K562 (cell line): ENCODE data around the gene SLC7A8. TPM values are rescaled to one million over a fixed set of nuclear protein-coding genes. Genes with fewer than 3 reads are reported as not detected.
A peak's percentile ranks its signal among the peaks of the same experiment; 100 is the strongest.

Source experiments
- ARID1B ChIP-seq: fragments of 450-650 bp; IDR thresholded peaks from 2 replicates; pipeline ENCODE4 v1.6.1; 2016; ENCODE audit warnings: antibody characterized with exemption, mild to moderate bottlenecking, inconsistent platforms
- CBFA2T2 ChIP-seq: fragments of 450-650 bp; conservative IDR thresholded peaks from 2 replicates; pipeline ENCODE4 v1.6.1; 2017; ENCODE audit warnings: mild to moderate bottlenecking
- CBFB ChIP-seq: sonication (generic); formaldehyde crosslinking; IDR thresholded peaks from 2 replicates; pipeline ENCODE4 v1.4.0; 2020; ENCODE audit warnings: mild to moderate bottlenecking, missing genetic modification reagents
- DPF2 ChIP-seq: fragments of 450-650 bp; IDR thresholded peaks from 2 replicates; pipeline ENCODE4 v1.6.1; 2016
- ETV5 ChIP-seq: sonication (generic); formaldehyde crosslinking; IDR thresholded peaks from 2 replicates; pipeline ENCODE4 v1.4.0; 2020; ENCODE audit warnings: low read depth, mild to moderate bottlenecking, missing genetic modification reagents
- GTF2A2 ChIP-seq: IDR thresholded peaks from 2 replicates; pipeline ENCODE4 v1.6.1; 2016; ENCODE audit warnings: mild to moderate bottlenecking, missing genetic modification characterization, missing compliant biosample characterization
- HNRNPK ChIP-seq: fragments of 200-400 bp; formaldehyde crosslinking; IDR thresholded peaks from one replicate; pipeline ENCODE4 v1.6.1; 2018; ENCODE audit warnings: mild to moderate bottlenecking, low read depth, low read length; ENCODE audit not compliant: poor library complexity, severe bottlenecking
- JUN ChIP-seq, 2 experiments: sonication (generic) in 1 of 2; formaldehyde crosslinking in 1 of 2; IDR thresholded peaks; 2 replicates each; pipeline versions ENCODE4 v1.6.1 to v1.8.0; 2012 to 2022; ENCODE audit warnings: borderline replicate concordance in 2 of 2, mild to moderate bottlenecking in 2 of 2, improper control_type of control experiment in 1 of 2, low read depth in 1 of 2, low read length in 1 of 2, missing genetic modification reagents in 1 of 2
- MTA3 ChIP-seq: fragments of 450-650 bp; formaldehyde crosslinking; IDR thresholded peaks from 2 replicates; pipeline ENCODE4 v1.6.1; 2017; ENCODE audit warnings: mild to moderate bottlenecking, borderline replicate concordance
- PHF20 ChIP-seq: fragments of 450-650 bp; IDR thresholded peaks from 2 replicates; pipeline ENCODE4 v1.6.1; 2018; ENCODE audit not compliant: partially characterized antibody
- SAFB2 ChIP-seq: fragments of 200-400 bp; formaldehyde crosslinking; IDR thresholded peaks from 2 replicates; pipeline ENCODE4 v1.6.1; 2018; ENCODE audit warnings: borderline replicate concordance, low read length, low read depth, moderate library complexity; ENCODE audit not compliant: severe bottlenecking
- SPI1 ChIP-seq: IDR thresholded peaks from 2 replicates; pipeline ENCODE4 v1.6.1; 2011; ENCODE audit warnings: low read depth, low read length, control low read depth, borderline replicate concordance
- SREBF2 ChIP-seq: sonication (generic); formaldehyde crosslinking; IDR thresholded peaks from 2 replicates; pipeline ENCODE4 v1.4.0; 2020; ENCODE audit warnings: mild to moderate bottlenecking, missing genetic modification reagents
- TCF7 ChIP-seq: sonication (generic); IDR thresholded peaks from 2 replicates; pipeline ENCODE4 v1.6.1; 2016; ENCODE audit warnings: antibody characterized with exemption, borderline replicate concordance
- TFAM ChIP-seq: fragments of 250-450 bp; sonication (Bioruptor Pico); conservative IDR thresholded peaks from 2 replicates; pipeline ENCODE4 v1.5.0; 2021; ENCODE audit warnings: mild to moderate bottlenecking, moderate library complexity
- ZNF134 ChIP-seq: fragments of 250-450 bp; sonication (Bioruptor Pico); conservative IDR thresholded peaks from 2 replicates; pipeline ENCODE4 v1.4.0; 2020
- ZNF696 ChIP-seq: fragments of 250-450 bp; sonication (Bioruptor Pico); conservative IDR thresholded peaks from 2 replicates; pipeline ENCODE4 v1.4.0; 2020; ENCODE audit warnings: mild to moderate bottlenecking, moderate library complexity
- polyA plus RNA-seq, 8 experiments: library from polyadenylated mRNA; depleted of rRNA in 4 of 8; stranded (reverse) in 5 of 8; unstranded in 3 of 8; fragments of >200 nt; fragmentation: Nextera tagmentation in 2 of 8; fragmentation: Illumina TruSeq in 1 of 8; extraction: Ambion mirVana in 2 of 8; extraction: Trizol in 1 of 8; gene quantifications; 2 replicates each; pipeline versions ENCODE4 v1.2.1 to v1.2.3, GENCODE V29; 2011 to 2014; ENCODE audit warnings: inconsistent platforms in 1 of 8, missing spikeins in 1 of 8
- total RNA-seq, 7 experiments: library from RNA; depleted of rRNA in 6 of 7; stranded (reverse); fragments of >200 nt in 6 of 7; fragmentation: Illumina TruSeq in 2 of 7; extraction: Trizol in 2 of 7; gene quantifications; 2 replicates each; pipeline versions ENCODE4 v1.2.1 to v1.2.3, GENCODE V29; 2011 to 2021; ENCODE audit warnings: low replicate concordance in 1 of 7
- TF ChIP-seq, protein P1 (sequence below): fragments of 150-350 bp; IDR thresholded peaks from 2 replicates; pipeline ENCODE4 v1.6.1; 2014; ENCODE audit warnings: low read depth, mild to moderate bottlenecking, low read length, borderline replicate concordance
- TF ChIP-seq, protein P2 (sequence below): IDR thresholded peaks from 2 replicates; pipeline ENCODE4 v1.6.1; 2011; ENCODE audit not compliant: insufficient read length; ENCODE audit errors: extremely low read depth
- TF ChIP-seq, protein P3 (sequence below): fragments of 250-450 bp; sonication (Bioruptor Pico); IDR thresholded peaks from 2 replicates; pipeline ENCODE4 v1.5.1; 2021; ENCODE audit warnings: mild to moderate bottlenecking
- TF ChIP-seq, protein P4 (sequence below), 2 experiments: fragments of 450-650 bp in 1 of 2; sonication (generic) in 1 of 2; formaldehyde crosslinking; conservative IDR thresholded peaks; 2 replicates each; pipeline versions ENCODE4 v1.4.0 to v1.8.1; 2020 to 2022; ENCODE audit warnings: mild to moderate bottlenecking in 1 of 2, missing genetic modification reagents in 1 of 2
- TF ChIP-seq, protein P5 (sequence below): fragments of 250-450 bp; sonication (Bioruptor Pico); IDR thresholded peaks from 2 replicates; pipeline ENCODE4 v1.5.0; 2021

Gene SLC7A8
- total and polyA plus RNA-seq, 9 of the 15 experiments (the other 6 are each of a cell fraction or from before 2014, with no cell fraction given) = 2.0 to 33.0 (median 6.0) TPM

DNA sequence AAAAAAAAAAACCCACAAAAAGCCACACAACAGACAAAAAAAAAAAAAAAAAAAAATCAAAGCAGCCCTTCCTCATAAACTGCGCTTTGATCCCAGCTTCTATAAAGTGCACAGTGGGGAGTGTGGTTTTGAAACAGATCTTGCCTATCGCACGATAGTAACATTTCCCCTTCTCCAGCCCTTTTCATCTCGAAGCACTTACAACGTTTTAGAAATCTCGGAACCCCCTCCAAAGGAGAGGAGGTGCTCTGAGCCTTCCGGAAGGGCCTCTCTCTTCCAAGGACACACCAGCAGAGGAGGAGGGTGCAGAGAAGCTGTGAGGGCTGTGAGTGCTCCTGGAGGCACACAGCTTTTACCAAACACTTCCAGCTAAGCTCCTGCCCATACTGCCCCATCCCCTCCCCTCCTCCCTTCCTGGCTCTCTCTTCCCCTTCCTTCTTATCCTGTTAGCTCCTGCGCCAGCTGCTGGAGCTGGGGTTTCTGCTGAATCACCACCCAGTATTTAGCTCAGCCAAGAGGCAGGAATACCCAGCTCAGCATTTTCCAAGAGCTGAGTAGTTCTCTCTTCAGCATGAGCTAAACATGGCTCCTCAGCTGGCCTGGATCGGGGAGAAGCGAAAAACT lies 28.4 kb downstream of the SLC7A8 start (continued):
- TF ChIP-seq, protein P1, sequence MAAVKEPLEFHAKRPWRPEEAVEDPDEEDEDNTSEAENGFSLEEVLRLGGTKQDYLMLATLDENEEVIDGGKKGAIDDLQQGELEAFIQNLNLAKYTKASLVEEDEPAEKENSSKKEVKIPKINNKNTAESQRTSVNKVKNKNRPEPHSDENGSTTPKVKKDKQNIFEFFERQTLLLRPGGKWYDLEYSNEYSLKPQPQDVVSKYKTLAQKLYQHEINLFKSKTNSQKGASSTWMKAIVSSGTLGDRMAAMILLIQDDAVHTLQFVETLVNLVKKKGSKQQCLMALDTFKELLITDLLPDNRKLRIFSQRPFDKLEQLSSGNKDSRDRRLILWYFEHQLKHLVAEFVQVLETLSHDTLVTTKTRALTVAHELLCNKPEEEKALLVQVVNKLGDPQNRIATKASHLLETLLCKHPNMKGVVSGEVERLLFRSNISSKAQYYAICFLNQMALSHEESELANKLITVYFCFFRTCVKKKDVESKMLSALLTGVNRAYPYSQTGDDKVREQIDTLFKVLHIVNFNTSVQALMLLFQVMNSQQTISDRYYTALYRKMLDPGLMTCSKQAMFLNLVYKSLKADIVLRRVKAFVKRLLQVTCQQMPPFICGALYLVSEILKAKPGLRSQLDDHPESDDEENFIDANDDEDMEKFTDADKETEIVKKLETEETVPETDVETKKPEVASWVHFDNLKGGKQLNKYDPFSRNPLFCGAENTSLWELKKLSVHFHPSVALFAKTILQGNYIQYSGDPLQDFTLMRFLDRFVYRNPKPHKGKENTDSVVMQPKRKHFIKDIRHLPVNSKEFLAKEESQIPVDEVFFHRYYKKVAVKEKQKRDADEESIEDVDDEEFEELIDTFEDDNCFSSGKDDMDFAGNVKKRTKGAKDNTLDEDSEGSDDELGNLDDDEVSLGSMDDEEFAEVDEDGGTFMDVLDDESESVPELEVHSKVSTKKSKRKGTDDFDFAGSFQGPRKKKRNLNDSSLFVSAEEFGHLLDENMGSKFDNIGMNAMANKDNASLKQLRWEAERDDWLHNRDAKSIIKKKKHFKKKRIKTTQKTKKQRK = no peak
- TF ChIP-seq, protein P2, sequence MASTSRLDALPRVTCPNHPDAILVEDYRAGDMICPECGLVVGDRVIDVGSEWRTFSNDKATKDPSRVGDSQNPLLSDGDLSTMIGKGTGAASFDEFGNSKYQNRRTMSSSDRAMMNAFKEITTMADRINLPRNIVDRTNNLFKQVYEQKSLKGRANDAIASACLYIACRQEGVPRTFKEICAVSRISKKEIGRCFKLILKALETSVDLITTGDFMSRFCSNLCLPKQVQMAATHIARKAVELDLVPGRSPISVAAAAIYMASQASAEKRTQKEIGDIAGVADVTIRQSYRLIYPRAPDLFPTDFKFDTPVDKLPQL = no peak
- 0 out of 2 replicates have a peak, but pooled peaks have one; percentile 14 for TF ChIP-seq JUN (IDR thresholded peaks at IDR 0.05; ENCODE audit: borderline replicate concordance, low read depth, low read length)
- no peak for TF ChIP-seq JUN (CRISPR knock-in tag; IDR thresholded peaks at IDR 0.05; ENCODE audit: borderline replicate concordance)
- no peak for TF ChIP-seq PHF20
- TF ChIP-seq, protein P3, sequence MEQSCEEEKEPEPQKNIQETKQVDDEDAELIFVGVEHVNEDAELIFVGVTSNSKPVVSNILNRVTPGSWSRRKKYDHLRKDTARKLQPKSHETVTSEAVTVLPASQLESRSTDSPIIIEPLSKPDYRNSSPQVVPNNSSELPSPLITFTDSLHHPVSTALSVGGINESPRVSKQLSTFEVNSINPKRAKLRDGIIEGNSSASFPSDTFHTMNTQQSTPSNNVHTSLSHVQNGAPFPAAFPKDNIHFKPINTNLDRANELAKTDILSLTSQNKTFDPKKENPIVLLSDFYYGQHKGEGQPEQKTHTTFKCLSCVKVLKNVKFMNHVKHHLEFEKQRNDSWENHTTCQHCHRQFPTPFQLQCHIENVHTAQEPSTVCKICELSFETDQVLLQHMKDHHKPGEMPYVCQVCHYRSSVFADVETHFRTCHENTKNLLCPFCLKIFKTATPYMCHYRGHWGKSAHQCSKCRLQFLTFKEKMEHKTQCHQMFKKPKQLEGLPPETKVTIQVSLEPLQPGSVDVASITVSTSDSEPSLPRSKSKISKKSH = no peak
- TF ChIP-seq CBFB (CRISPR knock-in tag) = no peak
- no peak for TF ChIP-seq HNRNPK
- no peak for TF ChIP-seq SREBF2 (CRISPR knock-in tag)
- TF ChIP-seq, protein P4, sequence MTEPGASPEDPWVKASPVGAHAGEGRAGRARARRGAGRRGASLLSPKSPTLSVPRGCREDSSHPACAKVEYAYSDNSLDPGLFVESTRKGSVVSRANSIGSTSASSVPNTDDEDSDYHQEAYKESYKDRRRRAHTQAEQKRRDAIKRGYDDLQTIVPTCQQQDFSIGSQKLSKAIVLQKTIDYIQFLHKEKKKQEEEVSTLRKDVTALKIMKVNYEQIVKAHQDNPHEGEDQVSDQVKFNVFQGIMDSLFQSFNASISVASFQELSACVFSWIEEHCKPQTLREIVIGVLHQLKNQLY (CRISPR knock-in tag; conservative IDR thresholded peaks at IDR 0.05) = no peak
- no peak for TF ChIP-seq SPI1
- TF ChIP-seq TCF7 = no peak
- TF ChIP-seq ETV5 (CRISPR knock-in tag) = no peak
- peak; percentile 70 for TF ChIP-seq ARID1B
- no peak for TF ChIP-seq GTF2A2 (tag)
- no peak for TF ChIP-seq ZNF696
- peak; percentile 25; the same call in 1 of the 2 replicates for TF ChIP-seq CBFA2T2
- TF ChIP-seq DPF2 = peak; percentile 70
- TF ChIP-seq TFAM (CRISPR knock-in tag) = no peak
- TF ChIP-seq SAFB2 = no peak
- no peak for TF ChIP-seq ZNF134 (CRISPR knock-in tag)
- 0 out of 2 replicates have a peak, but pooled peaks have one; percentile 31 for TF ChIP-seq MTA3
- TF ChIP-seq, protein P5, sequence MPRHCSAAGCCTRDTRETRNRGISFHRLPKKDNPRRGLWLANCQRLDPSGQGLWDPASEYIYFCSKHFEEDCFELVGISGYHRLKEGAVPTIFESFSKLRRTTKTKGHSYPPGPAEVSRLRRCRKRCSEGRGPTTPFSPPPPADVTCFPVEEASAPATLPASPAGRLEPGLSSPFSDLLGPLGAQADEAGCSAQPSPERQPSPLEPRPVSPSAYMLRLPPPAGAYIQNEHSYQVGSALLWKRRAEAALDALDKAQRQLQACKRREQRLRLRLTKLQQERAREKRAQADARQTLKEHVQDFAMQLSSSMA (CRISPR knock-in tag) = no peak
